Chondrocyte (in vitro differentiated cells): Measurements from ENCODE around the gene MT1F. TPM values are rescaled to one million over a fixed set of nuclear protein-coding genes. Genes with fewer than 3 reads are reported as not detected.
A peak's percentile ranks its signal among the peaks of the same experiment; 100 is the strongest.

Experiments used
- DNase-seq: peaks from one replicate; pipeline ENCODE4 v3.0.0; 2021; ENCODE audit warnings: mixed read lengths, low spot score
- H3K27ac Mint-ChIP-seq: one replicate; pipeline ENCODE4 v1.8.0; 2021; ENCODE audit warnings: mild to moderate bottlenecking, moderate library complexity, mixed read lengths; ENCODE audit not compliant: unreplicated experiment
- H3K27me3 Mint-ChIP-seq: 2 replicates; pipeline ENCODE4 v1.8.0; 2021; ENCODE audit warnings: low read depth, mixed read lengths
- H3K36me3 Mint-ChIP-seq: 2 replicates; pipeline ENCODE4 v1.8.0; 2021; ENCODE audit warnings: low read depth, mixed read lengths
- H3K4me1 Mint-ChIP-seq: 2 replicates; pipeline ENCODE4 v1.8.0; 2021; ENCODE audit warnings: low read depth, mild to moderate bottlenecking, mixed read lengths
- H3K4me3 Mint-ChIP-seq: one replicate; pipeline ENCODE4 v1.8.0; 2021; ENCODE audit warnings: mild to moderate bottlenecking, moderate library complexity, mixed read lengths; ENCODE audit not compliant: unreplicated experiment
- H3K9me3 Mint-ChIP-seq: 2 replicates; pipeline ENCODE4 v1.8.0; 2021; ENCODE audit warnings: low read depth, mixed read lengths
- total RNA-seq: library from RNA; stranded (reverse); gene quantifications from 3 replicates; pipeline ENCODE4 v1.2.1, GENCODE V29; 2021
- TF ChIP-seq, protein P1 (sequence below): fragments of 200-600 bp; sonication (generic); IDR thresholded peaks from 2 replicates; pipeline ENCODE4 v1.5.0; 2021; ENCODE audit warnings: antibody characterized with exemption, mild to moderate bottlenecking, moderate library complexity

MT1F gene
- total RNA-seq, 1 donor from 2014 or later = 5.8 TPM

DNA sequence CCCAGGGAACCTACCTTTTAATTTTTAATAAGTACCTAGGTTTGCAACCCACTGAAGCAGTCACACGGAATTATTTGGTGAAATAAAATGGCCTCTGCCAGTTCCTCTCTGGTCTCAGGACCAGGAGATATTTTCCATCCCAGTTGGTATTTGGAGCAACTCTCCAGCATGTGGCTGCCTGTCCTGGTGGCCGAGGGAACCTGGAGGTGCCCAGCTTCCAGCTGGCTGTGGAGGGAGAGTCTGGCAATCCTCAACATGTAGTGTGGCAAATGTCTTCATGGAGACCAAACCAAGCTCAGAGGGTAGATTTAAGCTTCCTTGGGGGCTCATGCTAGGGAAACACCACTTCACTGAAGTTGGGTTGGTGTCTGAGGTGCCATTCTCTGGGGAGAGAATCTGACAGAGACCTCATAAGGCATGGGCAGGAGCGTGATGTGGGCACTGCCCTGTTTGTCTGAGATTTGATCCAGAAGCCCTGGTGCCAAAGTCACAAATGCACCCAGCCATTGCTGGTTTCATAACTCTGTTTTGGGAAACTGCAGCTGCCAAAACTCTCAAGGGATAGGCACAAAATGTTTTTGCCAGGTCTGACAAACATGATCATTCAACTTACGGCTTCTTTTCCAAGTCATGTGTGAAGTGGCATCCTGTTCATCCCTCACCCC lies 27.3 kb downstream of the MT1F start:
- Mint-ChIP-seq H3K4me3 (no peak overlapping the region), H3K9me3 (peaks cover 15% of the 10 kb centered on the region), H3K27me3 (no peaks in the 10 kb centered on the region), H3K27ac (no peak overlapping the region), H3K36me3 (peaks cover 8% of the 10 kb centered on the region), H3K4me1 (peaks cover 45% of the 10 kb centered on the region)
- TF ChIP-seq, protein P1, sequence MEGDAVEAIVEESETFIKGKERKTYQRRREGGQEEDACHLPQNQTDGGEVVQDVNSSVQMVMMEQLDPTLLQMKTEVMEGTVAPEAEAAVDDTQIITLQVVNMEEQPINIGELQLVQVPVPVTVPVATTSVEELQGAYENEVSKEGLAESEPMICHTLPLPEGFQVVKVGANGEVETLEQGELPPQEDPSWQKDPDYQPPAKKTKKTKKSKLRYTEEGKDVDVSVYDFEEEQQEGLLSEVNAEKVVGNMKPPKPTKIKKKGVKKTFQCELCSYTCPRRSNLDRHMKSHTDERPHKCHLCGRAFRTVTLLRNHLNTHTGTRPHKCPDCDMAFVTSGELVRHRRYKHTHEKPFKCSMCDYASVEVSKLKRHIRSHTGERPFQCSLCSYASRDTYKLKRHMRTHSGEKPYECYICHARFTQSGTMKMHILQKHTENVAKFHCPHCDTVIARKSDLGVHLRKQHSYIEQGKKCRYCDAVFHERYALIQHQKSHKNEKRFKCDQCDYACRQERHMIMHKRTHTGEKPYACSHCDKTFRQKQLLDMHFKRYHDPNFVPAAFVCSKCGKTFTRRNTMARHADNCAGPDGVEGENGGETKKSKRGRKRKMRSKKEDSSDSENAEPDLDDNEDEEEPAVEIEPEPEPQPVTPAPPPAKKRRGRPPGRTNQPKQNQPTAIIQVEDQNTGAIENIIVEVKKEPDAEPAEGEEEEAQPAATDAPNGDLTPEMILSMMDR = no peak
- DNase-seq = no peak

DNA sequence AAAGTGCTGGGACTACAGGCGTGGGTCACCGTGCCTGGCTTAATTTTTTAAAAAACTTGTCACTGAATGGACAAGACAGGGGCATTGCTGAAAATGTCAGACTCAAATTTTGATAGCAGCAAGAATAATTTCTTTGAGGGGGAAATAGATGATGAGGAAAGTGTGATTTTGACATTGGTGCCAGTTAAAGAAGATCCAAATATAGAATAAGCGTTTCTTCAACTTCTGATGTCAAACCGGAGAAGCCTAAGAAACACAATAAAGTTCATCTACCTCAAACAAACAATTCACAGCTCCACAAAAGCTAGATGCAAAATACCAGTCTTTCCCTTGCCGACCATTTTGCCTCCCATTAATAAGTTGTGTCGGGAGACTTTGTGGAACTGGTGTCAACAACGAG lies 29.0 kb downstream of the MT1F start:
- TF ChIP-seq, protein P1 = no peak
- Mint-ChIP-seq H3K4me3 (no peak overlapping the region), H3K27ac (no peak overlapping the region), H3K36me3 (peaks cover 8% of the 10 kb centered on the region), H3K4me1 (peaks cover 46% of the 10 kb centered on the region), H3K27me3 (no peaks in the 10 kb centered on the region), H3K9me3 (peaks cover 19% of the 10 kb centered on the region)
- no peak for DNase-seq

DNA sequence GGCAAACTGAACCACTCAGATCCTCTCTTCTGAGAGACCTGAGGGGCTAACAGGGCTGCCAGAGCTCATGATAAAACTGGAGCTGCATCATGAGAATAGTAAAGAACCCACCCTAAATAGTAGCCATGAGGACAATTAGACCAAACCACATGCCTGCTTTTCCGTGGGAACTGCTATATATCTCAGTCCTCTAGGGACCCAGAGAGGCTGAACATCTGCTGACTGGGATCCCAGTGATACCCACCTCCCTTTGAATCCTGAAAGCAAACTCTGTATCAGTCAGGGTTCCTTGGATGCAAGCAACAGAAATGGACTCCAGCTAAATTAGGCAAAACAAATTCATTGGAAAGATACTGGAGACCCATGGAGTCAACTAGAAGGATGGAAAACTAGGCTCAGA lies 31.0 kb downstream of the MT1F start:
- Mint-ChIP-seq H3K4me3 (no peak overlapping the region), H3K9me3 (peaks cover 19% of the 10 kb centered on the region)

DNA sequence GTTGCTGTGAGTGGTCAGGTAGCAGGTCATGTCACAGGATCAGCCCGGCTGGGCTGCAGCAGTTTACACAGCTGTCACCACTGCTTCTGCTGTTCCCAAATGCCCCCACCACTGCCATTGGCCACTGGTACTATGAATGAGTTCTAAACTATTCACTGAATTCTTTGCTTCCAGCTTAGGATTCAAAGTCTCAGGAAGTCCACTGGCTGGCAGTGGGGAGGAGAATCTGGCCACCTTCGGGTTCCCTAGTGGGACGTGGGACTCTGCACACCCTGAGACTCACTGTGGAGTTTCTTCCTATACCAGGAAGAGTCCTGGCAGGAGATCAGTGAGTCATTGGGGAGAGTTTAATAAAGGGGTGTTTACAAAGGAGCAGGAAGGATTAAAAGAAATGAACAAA lies 31.4 kb downstream of the MT1F start:
- DNase-seq = no peak
- no peaks in the 10 kb centered on the region for H3K27me3 Mint-ChIP-seq
- TF ChIP-seq, protein P1 = no peak
- peaks cover 8% of the 10 kb centered on the region for H3K36me3 Mint-ChIP-seq
- peak overlapping the region; percentile 42 for H3K27ac Mint-ChIP-seq
- H3K9me3 Mint-ChIP-seq = peaks cover 19% of the 10 kb centered on the region
- no peak overlapping the region for H3K4me3 Mint-ChIP-seq
- peaks cover 32% of the 10 kb centered on the region for H3K4me1 Mint-ChIP-seq

More for the DNA sequence above, 31.0 kb downstream of the MT1F start:
- DNase-seq = no peak
- H3K27me3 Mint-ChIP-seq = no peaks in the 10 kb centered on the region
- H3K4me1 Mint-ChIP-seq = peaks cover 36% of the 10 kb centered on the region
- TF ChIP-seq, protein P1 = no peak
- peaks cover 8% of the 10 kb centered on the region for H3K36me3 Mint-ChIP-seq
- no peak overlapping the region for H3K27ac Mint-ChIP-seq

DNA sequence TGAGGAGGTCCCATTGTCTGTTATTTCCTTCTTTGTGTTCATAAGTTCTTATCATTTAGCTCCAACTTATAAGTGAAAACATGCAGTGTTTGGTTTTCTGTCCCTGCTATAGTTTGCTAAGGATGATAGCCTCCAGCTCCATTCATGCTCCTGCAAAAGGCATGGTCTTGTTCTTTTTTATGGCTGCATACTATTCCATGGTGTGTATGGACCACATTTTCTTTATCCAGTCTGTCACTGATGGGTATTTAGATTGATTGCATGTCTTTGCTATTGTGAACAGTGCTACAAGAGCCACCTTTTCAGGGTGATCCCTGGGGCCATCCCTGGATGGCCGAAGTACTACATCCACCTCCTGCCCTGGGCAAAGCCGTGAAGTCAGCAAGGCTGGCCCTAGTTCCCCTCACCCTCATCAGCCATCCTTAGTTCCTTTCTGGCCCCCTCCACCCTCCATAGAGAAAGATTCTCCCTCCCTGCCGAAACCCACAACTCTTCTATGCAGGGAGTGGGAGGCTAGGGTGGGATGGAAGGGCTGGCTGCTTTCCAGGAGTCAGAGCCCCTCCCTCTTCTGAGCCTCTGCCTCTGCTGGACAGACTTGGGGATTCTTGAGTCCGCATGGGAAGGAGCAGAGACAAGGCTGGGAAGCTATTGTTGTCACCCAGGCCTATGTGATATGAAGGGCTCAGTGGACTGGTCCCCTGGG lies 32.8 kb downstream of the MT1F start:
- H3K27me3 Mint-ChIP-seq = no peaks in the 10 kb centered on the region
- no peak overlapping the region for H3K4me3 Mint-ChIP-seq
- TF ChIP-seq, protein P1 = no peak
- no peak overlapping the region for H3K27ac Mint-ChIP-seq
- no peak for DNase-seq
- peaks cover 19% of the 10 kb centered on the region for H3K9me3 Mint-ChIP-seq
- H3K36me3 Mint-ChIP-seq = peaks cover 8% of the 10 kb centered on the region
- peaks cover 27% of the 10 kb centered on the region for H3K4me1 Mint-ChIP-seq
